ENCODE results near the gene PTPRT. TPM values are rescaled to one million over a fixed set of nuclear protein-coding genes. Genes with fewer than 3 reads are reported as not detected.

Gene PTPRT
- polyA plus RNA-seq, 1 of the 3 experiments (the other 2 are of a cell fraction): not detected

- Histone ChIP-seq H3K27me3 (ENCODE audit: insufficient read depth) (no peaks in the 10 kb centered on the region), H3F3A (replicated peaks; ENCODE audit: insufficient read depth) (no peaks in the 10 kb centered on the region), H3K9ac (no peak overlapping the region), H3K4me2 (no peak overlapping the region), H3K4me3 (ENCODE audit: low read depth in 2 of 2, low read length in 1 of 2) (no peak overlapping the region), H3K27ac (ENCODE audit: low read depth in 2 of 2, low read length in 1 of 2) (no peak overlapping the region), H2AFZ (ENCODE audit: low read depth) (no peak overlapping the region), H3K9me3 (no peaks in the 10 kb centered on the region), H3K4me1 (ENCODE audit: control insufficient read depth in 1 of 2, insufficient read depth in 2 of 2, low read depth in 1 of 2, low read length in 1 of 2) (peaks cover 0 to 9% of the 10 kb centered on the region in 2 experiments; a peak in 1 of 4 replicates), H3K9me2 (no peaks in the 10 kb centered on the region), H4K20me1 (ENCODE audit: insufficient read depth) (no peaks in the 10 kb centered on the region), H3K79me2 (ENCODE audit: insufficient read depth) (no peaks in the 10 kb centered on the region), H3K36me3 (replicated peaks in 1 of 2; ENCODE audit: control insufficient read depth in 1 of 2, insufficient read depth in 2 of 2, low read length in 1 of 2) (no peaks in the 10 kb centered on the region)
- 34% methylated on average over 4 of the region's 4 CpGs for WGBS (ENCODE audit: low lambda C conversion rate)
- DNase-seq: no peak
- CTCF ChIA-PET: interaction anchor here (1.1 kb wide), 1 partner anchor 41 kb away, joined by 3 read pairs; no protein-coding TSS in a partner anchor
- POLR2A ChIA-PET: no interaction called here
- TF ChIP-seq RCOR1 (IDR thresholded peaks at IDR 0.05; ENCODE audit: low read length): no peak
- no peak for TF ChIP-seq RFX5 (IDR thresholded peaks at IDR 0.05; ENCODE audit: low read length)
- TF ChIP-seq CHD2 (IDR thresholded peaks at IDR 0.05; ENCODE audit: low read length, partially characterized antibody): no peak
- TF ChIP-seq NRF1 (IDR thresholded peaks at IDR 0.05; ENCODE audit: low read depth, low read length): no peak
- no peak for TF ChIP-seq ZBTB33 (IDR thresholded peaks at IDR 0.05; ENCODE audit: borderline replicate concordance, low read depth)
- TF ChIP-seq TEAD4 (IDR thresholded peaks at IDR 0.05; ENCODE audit: borderline replicate concordance, insufficient read depth): no peak
- TF ChIP-seq JUND (IDR thresholded peaks at IDR 0.05): no peak
- TF ChIP-seq SMC3 (IDR thresholded peaks at IDR 0.05; ENCODE audit: low read depth, low read length): no peak
- TF ChIP-seq USF2 (IDR thresholded peaks at IDR 0.05; ENCODE audit: borderline replicate concordance, low read depth, low read length): no peak
- no peak for TF ChIP-seq EZH2phosphoT487 (IDR thresholded peaks at IDR 0.05; ENCODE audit: borderline replicate concordance, low read depth)
Measured at GRCh38 chr20:42093041-42093440, 1096.7 kb downstream of the PTPRT start.

- no peak overlapping the region for H3K27ac ChIP-seq (ENCODE audit: low read depth in 2 of 2, low read length in 1 of 2)
- no peak overlapping the region for H3K9ac ChIP-seq
- ChIA-PET POLR2A (interaction anchor here (0.6 kb wide), 1 partner anchor 15 kb away, joined by 3 read pairs; no protein-coding TSS in a partner anchor), CTCF (interaction anchor here (1.0 kb wide), 1 partner anchor 30 kb away, joined by 3 read pairs; no protein-coding TSS in a partner anchor)
- H3K36me3 ChIP-seq (replicated peaks in 1 of 2; ENCODE audit: control insufficient read depth in 1 of 2, insufficient read depth in 2 of 2, low read length in 1 of 2): no peaks in the 10 kb centered on the region
- no peaks in the 10 kb centered on the region for H3K9me2 ChIP-seq
- no peak for DNase-seq
- H3K4me3 ChIP-seq (ENCODE audit: low read depth in 2 of 2, low read length in 1 of 2): no peak overlapping the region
- H3F3A ChIP-seq (replicated peaks; ENCODE audit: insufficient read depth): no peaks in the 10 kb centered on the region
- no peak overlapping the region for H2AFZ ChIP-seq (ENCODE audit: low read depth)
- H3K9me3 ChIP-seq: no peaks in the 10 kb centered on the region
- H3K4me1 ChIP-seq (ENCODE audit: control insufficient read depth in 1 of 2, insufficient read depth in 2 of 2, low read depth in 1 of 2, low read length in 1 of 2): peaks cover 0 to 32% of the 10 kb centered on the region in 2 experiments; a peak in 2 of 4 replicates
- no peak overlapping the region for H3K4me2 ChIP-seq
- 57% methylated on average over 7 of the region's 10 CpGs for WGBS (ENCODE audit: low lambda C conversion rate)
- no peaks in the 10 kb centered on the region for H3K79me2 ChIP-seq (ENCODE audit: insufficient read depth)
- no peak for TF ChIP-seq MEF2A (IDR thresholded peaks at IDR 0.05; ENCODE audit: borderline replicate concordance, low read depth)
- no peak for TF ChIP-seq JUND (IDR thresholded peaks at IDR 0.05)
- TF ChIP-seq TAF1 (IDR thresholded peaks at IDR 0.05; ENCODE audit: borderline replicate concordance, low read depth, low read length): no peak
- TF ChIP-seq TEAD4 (IDR thresholded peaks at IDR 0.05; ENCODE audit: borderline replicate concordance, insufficient read depth): no peak
- no peak for TF ChIP-seq ELF1 (IDR thresholded peaks at IDR 0.05)
- TF ChIP-seq GABPA (IDR thresholded peaks at IDR 0.05; ENCODE audit: low read depth): no peak
- no peaks in the 10 kb centered on the region for H3K27me3 ChIP-seq (ENCODE audit: insufficient read depth)
- H4K20me1 ChIP-seq (ENCODE audit: insufficient read depth): no peaks in the 10 kb centered on the region
Measured at GRCh38 chr20:42085366-42085765, 1104.3 kb downstream of the PTPRT start.

Measured in SK-N-SH (cell line).